CD4-positive, alpha-beta T cell (primary cell): ENCODE data around the gene DTX3L. TPM values are rescaled to one million over a fixed set of nuclear protein-coding genes. Genes with fewer than 3 reads are reported as not detected.

Source experiments
- ATAC-seq: fragments of 200-7000 bp; cut with Tn5 transposase; one replicate; pipeline ENCODE4 v1.10.0; 2022; ENCODE audit warnings: mild to moderate bottlenecking; ENCODE audit not compliant: poor library complexity
- CTCF ChIA-PET: fragments of 350-600 bp; sonication (Branson Sonifier 250); formaldehyde crosslinking; loops from one replicate; lab custom pipeline; 2021; ENCODE audit warnings: antibody characterized with exemption, inconsistent platforms; lab: Charles Lee
- POLR2A ChIA-PET: fragments of 350-600 bp; sonication (Branson Sonifier 250); formaldehyde crosslinking; loops from one replicate; lab custom pipeline; 2021; ENCODE audit warnings: antibody characterized with exemption, inconsistent platforms; lab: Charles Lee
- DNase-seq, 14 experiments: peaks; one replicate each; pipeline ENCODE4 v3.0.0-alpha.2; 2013 to 2020; ENCODE audit warnings: mixed read lengths in 2 of 14
- H3K27ac ChIP-seq, 2 donors: one replicate each; pipeline versions ENCODE4 v1.5.1 to v1.7.0; 2013; ENCODE audit warnings: low read length in 2 of 2, low read depth in 1 of 2, mild to moderate bottlenecking in 1 of 2
- H3K27me3 ChIP-seq, 2 experiments: 1 replicate in 1 of 2; 2 replicates in 1 of 2; pipeline versions ENCODE4 v1.6.1 to v1.7.0; 2013; ENCODE audit warnings: low read length in 2 of 2, control low read depth in 1 of 2, mild to moderate bottlenecking in 1 of 2, moderate library complexity in 1 of 2; ENCODE audit not compliant: insufficient read depth in 2 of 2, control insufficient read depth in 1 of 2
- H3K36me3 ChIP-seq: one replicate; pipeline ENCODE4 v1.6.1; 2013; ENCODE audit warnings: low read length, control low read depth; ENCODE audit not compliant: insufficient read depth
- H3K4me1 ChIP-seq: one replicate; pipeline ENCODE4 v1.6.1; 2013; ENCODE audit warnings: low read length, control low read depth; ENCODE audit not compliant: insufficient read depth
- H3K4me3 ChIP-seq: one replicate; pipeline ENCODE4 v1.5.1; 2013; ENCODE audit warnings: mild to moderate bottlenecking, low read length, moderate library complexity
- H3K9me3 ChIP-seq, 2 experiments: 1 replicate in 1 of 2; 2 replicates in 1 of 2; pipeline versions ENCODE4 v1.6.1 to v1.7.0; 2013; ENCODE audit warnings: low read length in 2 of 2, mild to moderate bottlenecking in 2 of 2, control low read depth in 1 of 2, moderate library complexity in 1 of 2; ENCODE audit not compliant: control insufficient read depth in 1 of 2, insufficient read depth in 1 of 2
- H3K27ac Mint-ChIP-seq: one replicate; pipeline ENCODE4 v1.8.0; 2020; ENCODE audit warnings: mixed read lengths
- H3K27me3 Mint-ChIP-seq: one replicate; pipeline ENCODE4 v1.8.0; 2021; ENCODE audit warnings: mixed read lengths
- H3K36me3 Mint-ChIP-seq: one replicate; pipeline ENCODE4 v1.8.0; 2021; ENCODE audit warnings: low read depth, mixed read lengths
- H3K4me1 Mint-ChIP-seq: one replicate; pipeline ENCODE4 v1.8.0; 2021; ENCODE audit warnings: low read depth, mixed read lengths
- H3K4me3 Mint-ChIP-seq: one replicate; pipeline ENCODE4 v1.8.0; 2020; ENCODE audit warnings: mild to moderate bottlenecking, mixed read lengths
- H3K9me3 Mint-ChIP-seq: one replicate; pipeline ENCODE4 v1.8.0; 2020; ENCODE audit warnings: mixed read lengths
- CTCF ChIP-seq: fragments of 200-600 bp; IDR thresholded peaks from one replicate; pipeline ENCODE4 v1.8.0; 2022; ENCODE audit warnings: antibody characterized with exemption, mild to moderate bottlenecking
- intact Hi-C, 2 experiments: fragments of 100-400 bp; cut with DNase I in 1 of 2; cut with micrococcal nuclease in 1 of 2; formaldehyde crosslinking; loops; one replicate each; pipeline versions ENCODE4 v1.15.1 to v1.9.0; 2023 to 2025; cut with DNase I, micrococcal nuclease
- total RNA-seq, 174 experiments: library from RNA in 2 of 174; stranded (reverse) in 2 of 174; gene quantifications; one replicate each; pipeline ENCODE4 v1.2.3 and lab custom pipeline; 2021 to 2026

DTX3L gene
- total RNA-seq, 2 experiments from 2014 or later: 15.4 to 18.6 TPM

GRCh38 chr3:122602011-122602710, 38.0 kb downstream of the DTX3L start:
- no peaks in the 10 kb centered on the region for H3K27me3 ChIP-seq
- CTCF ChIA-PET: no interaction called here
- no peak for DNase-seq

GRCh38 chr3:122603056-122603455, 38.9 kb downstream of the DTX3L start:
- no peak overlapping the region for H3K27ac Mint-ChIP-seq
- Histone ChIP-seq H3K4me1 (no peaks in the 10 kb centered on the region), H3K4me3 (no peak overlapping the region), H3K9me3 (no peaks in the 10 kb centered on the region), H3K27me3 (no peaks in the 10 kb centered on the region), H3K27ac (no peak overlapping the region), H3K36me3 (no peaks in the 10 kb centered on the region)
- TF ChIP-seq CTCF: no peak
- H3K9me3 Mint-ChIP-seq: no peaks in the 10 kb centered on the region
- peaks cover 4% of the 10 kb centered on the region for H3K4me1 Mint-ChIP-seq
- ATAC-seq (no peak), DNase-seq (no peak)
- no peaks in the 10 kb centered on the region for H3K27me3 Mint-ChIP-seq
- peaks cover 24% of the 10 kb centered on the region for H3K36me3 Mint-ChIP-seq
- ChIA-PET CTCF (no interaction called here), POLR2A (no interaction called here)
- intact Hi-C loops: no loop called here
- no peak overlapping the region for H3K4me3 Mint-ChIP-seq

More at GRCh38 chr3:122602011-122602710, 38.0 kb downstream of the DTX3L start:
- H3K27ac ChIP-seq: no peak overlapping the region
- no peak overlapping the region for H3K27ac Mint-ChIP-seq
- ATAC-seq: no peak
- no peaks in the 10 kb centered on the region for H3K36me3 ChIP-seq
- no peak overlapping the region for H3K4me3 Mint-ChIP-seq
- no peaks in the 10 kb centered on the region for H3K4me1 ChIP-seq
- H3K4me1 Mint-ChIP-seq: peaks cover 4% of the 10 kb centered on the region
- no peaks in the 10 kb centered on the region for H3K9me3 Mint-ChIP-seq
- TF ChIP-seq CTCF: no peak
- no peak overlapping the region for H3K4me3 ChIP-seq
- H3K27me3 Mint-ChIP-seq: no peaks in the 10 kb centered on the region
- intact Hi-C loops: no loop called here
- H3K36me3 Mint-ChIP-seq: peaks cover 16% of the 10 kb centered on the region
- POLR2A ChIA-PET: no interaction called here
- H3K9me3 ChIP-seq: no peaks in the 10 kb centered on the region

- Mint-ChIP-seq H3K27ac (no peak overlapping the region), H3K4me1 (no peaks in the 10 kb centered on the region), H3K36me3 (peaks cover 48% of the 10 kb centered on the region), H3K9me3 (no peaks in the 10 kb centered on the region), H3K27me3 (no peaks in the 10 kb centered on the region), H3K4me3 (no peak overlapping the region)
- POLR2A ChIA-PET: no interaction called here
- intact Hi-C loops: no loop called here
- no peaks in the 10 kb centered on the region for H3K9me3 ChIP-seq
- TF ChIP-seq CTCF: no peak
- peaks cover 2% of the 10 kb centered on the region for H3K4me1 ChIP-seq
- H3K27ac ChIP-seq: no peak overlapping the region
- ATAC-seq (no peak), DNase-seq (no peak)
- peaks cover 14% of the 10 kb centered on the region for H3K36me3 ChIP-seq
- CTCF ChIA-PET: no interaction called here
- H3K4me3 ChIP-seq: no peak overlapping the region
- no peaks in the 10 kb centered on the region for H3K27me3 ChIP-seq
These were observed 42.2 kb downstream of the DTX3L start for GRCh38 chr3:122606330-122606729.
